HCT116 (cell line): ENCODE results near the gene PSMG3. TPM values are rescaled to one million over a fixed set of nuclear protein-coding genes. Genes with fewer than 3 reads are reported as not detected.

Experiments
- ATAC-seq: fragments of 200-7000 bp; cut with Tn5 transposase; 2 replicates; pipeline ENCODE4 v1.9.1; 2020; ENCODE audit warnings: mild to moderate bottlenecking, moderate library complexity
- BruUV-seq: library from RNA; stranded (reverse); fragments of 400-500 nt; replicated peaks from 2 replicates; lab custom pipeline; 2021; lab: Mats Ljungman, UMichigan
- CTCF ChIA-PET: fragments of 300-600 bp; sonication (Branson Sonifier 250); formaldehyde crosslinking; loops from one replicate; lab custom pipeline; 2021; ENCODE audit warnings: antibody characterized with exemption; lab: Charles Lee
- POLR2A ChIA-PET: fragments of 300-600, 350-600 bp; sonication (Branson Sonifier 250); formaldehyde crosslinking; loops from one replicate; lab custom pipeline; 2021; ENCODE audit warnings: antibody characterized with exemption; lab: Charles Lee
- RAD21 ChIA-PET, 2 experiments: fragments of 300-600 bp; sonication (Branson Sonifier 250); formaldehyde crosslinking; loops; one replicate each; lab custom pipeline; 2023; ENCODE audit warnings: low total read pairs in 2 of 2; ENCODE audit not compliant: uncharacterized antibody in 2 of 2, unreplicated experiment in 2 of 2, low non-redundant PET in 1 of 2; lab: Charles Lee
- DNase-seq: peaks from one replicate; pipeline ENCODE4 v3.0.0-alpha.2; 2010; ENCODE audit warnings: low read depth, low spot score
- H2AFZ ChIP-seq: fragments of 200-600 bp; shearing (Covaris generic), sonication (generic); 2 replicates; pipeline ENCODE4 v1.6.1; 2017; ENCODE audit warnings: low read depth, mixed run types, mixed read lengths, antibody characterized with exemption, low read length; ENCODE audit not compliant: poor library complexity, severe bottlenecking
- H3K27ac ChIP-seq: 2 replicates; pipeline ENCODE4 v1.5.1; 2012; ENCODE audit warnings: low read depth, low read length
- H3K27me3 ChIP-seq: fragments of 200-600 bp; sonication (generic); 2 replicates; pipeline ENCODE4 v1.6.1; 2016; ENCODE audit warnings: mixed run types, low read length, mixed read lengths; ENCODE audit not compliant: insufficient read depth
- H3K36me3 ChIP-seq, 2 experiments: fragments of 200-500 bp in 1 of 2; fragments of 200-600 bp in 1 of 2; sonication (Bioruptor generic) in 1 of 2; sonication (generic) in 1 of 2; 2 replicates each; pipeline versions ENCODE4 v1.5.1 to v1.6.1; 2014 to 2016; ENCODE audit warnings: low read length in 2 of 2, inconsistent platforms in 1 of 2, mixed read lengths in 1 of 2, mixed run types in 1 of 2; ENCODE audit not compliant: insufficient read depth in 2 of 2, control insufficient read depth in 1 of 2
- H3K4me1 ChIP-seq, 2 experiments: fragments of 200-600 bp in 1 of 2; sonication (generic) in 1 of 2; 2 replicates each; pipeline versions ENCODE4 v1.5.1 to v1.6.1; 2012 to 2017; ENCODE audit warnings: low read length in 2 of 2, inconsistent platforms in 1 of 2, mild to moderate bottlenecking in 1 of 2, mixed read lengths in 1 of 2, mixed run types in 1 of 2, moderate library complexity in 1 of 2; ENCODE audit not compliant: insufficient read depth in 2 of 2, control insufficient read depth in 1 of 2
- H3K4me2 ChIP-seq: fragments of 200-600 bp; sonication (generic); 2 replicates; pipeline ENCODE4 v1.6.1; 2017; ENCODE audit warnings: mixed run types, low read length, mixed read lengths
- H3K4me3 ChIP-seq, 2 experiments: fragments of 200-600 bp in 1 of 2; sonication (generic) in 1 of 2; replicated peaks in 1 of 2; 2 replicates each; pipeline ENCODE4 v1.5.1; 2011 to 2016; ENCODE audit warnings: low read length in 2 of 2, control low read depth in 1 of 2, low read depth in 1 of 2, mild to moderate bottlenecking in 1 of 2, mixed read lengths in 1 of 2, mixed run types in 1 of 2
- H3K79me2 ChIP-seq: fragments of 200-600 bp; sonication (generic); 2 replicates; pipeline ENCODE4 v1.6.1; 2017; ENCODE audit warnings: mild to moderate bottlenecking, mixed run types, low read length, moderate library complexity, mixed read lengths; ENCODE audit not compliant: insufficient read depth
- H3K9ac ChIP-seq: fragments of 200-600 bp; sonication (generic); 2 replicates; pipeline ENCODE4 v1.6.1; 2016; ENCODE audit warnings: low read length, mixed read lengths
- H3K9me2 ChIP-seq: fragments of 200-600 bp; sonication (generic), shearing (Covaris generic); 2 replicates; pipeline ENCODE4 v1.6.1; 2017; ENCODE audit warnings: mixed run types, mild to moderate bottlenecking, moderate library complexity; ENCODE audit not compliant: insufficient read depth
- H3K9me3 ChIP-seq, 2 experiments: fragments of 200-500 bp in 1 of 2; fragments of 200-600 bp in 1 of 2; sonication (Bioruptor generic) in 1 of 2; sonication (generic) in 1 of 2; 2 replicates each; pipeline ENCODE4 v1.6.1; 2014 to 2017; ENCODE audit warnings: low read length in 2 of 2, mixed read lengths in 2 of 2, inconsistent platforms in 1 of 2, low read depth in 1 of 2, mild to moderate bottlenecking in 1 of 2, mixed run types in 1 of 2, moderate library complexity in 1 of 2; ENCODE audit not compliant: control insufficient read depth in 1 of 2, insufficient read depth in 1 of 2
- H4K20me1 ChIP-seq: fragments of 200-600 bp; sonication (generic), shearing (Covaris generic); 2 replicates; pipeline ENCODE4 v1.6.1; 2017; ENCODE audit warnings: mixed run types, mild to moderate bottlenecking, moderate library complexity; ENCODE audit not compliant: insufficient read depth
- ATF3 ChIP-seq: IDR thresholded peaks from 2 replicates; pipeline ENCODE4 v1.6.1; 2012
- CBX3 ChIP-seq: IDR thresholded peaks from 2 replicates; pipeline ENCODE4 v1.6.1; 2012; ENCODE audit warnings: low read depth
- CEBPB ChIP-seq: IDR thresholded peaks from 2 replicates; pipeline ENCODE4 v1.6.1; 2012; ENCODE audit warnings: low read depth
- CTCF ChIP-seq, 3 experiments: fragments of 200-600 bp in 1 of 3; sonication (generic) in 1 of 3; IDR thresholded peaks in 2 of 3; conservative IDR thresholded peaks in 1 of 3; 2 replicates each; pipeline ENCODE4 v1.5.1; 2012 to 2017; ENCODE audit warnings: low read depth in 2 of 3, low read length in 2 of 3, antibody characterized with exemption in 1 of 3, borderline replicate concordance in 1 of 3, control low read depth in 1 of 3, mild to moderate bottlenecking in 1 of 3, mixed read lengths in 1 of 3, mixed run types in 1 of 3, moderate library complexity in 1 of 3; ENCODE audit not compliant: insufficient read depth in 1 of 3
- EGR1 ChIP-seq: IDR thresholded peaks from 2 replicates; pipeline ENCODE4 v1.6.1; 2012; ENCODE audit warnings: low read depth
- EZH2phosphoT487 ChIP-seq: fragments of 200-600 bp; IDR thresholded peaks from 2 replicates; pipeline ENCODE4 v1.6.1; 2018; ENCODE audit warnings: antibody characterized with exemption, borderline replicate concordance
- MAX ChIP-seq: IDR thresholded peaks from 2 replicates; pipeline ENCODE4 v1.6.1; 2012
- POLR2A ChIP-seq: IDR thresholded peaks from 2 replicates; pipeline ENCODE4 v1.7.0; 2011; ENCODE audit warnings: borderline replicate concordance; ENCODE audit not compliant: insufficient read depth, insufficient read length; ENCODE audit errors: extremely low read depth
- POLR2AphosphoS5 ChIP-seq: IDR thresholded peaks from 2 replicates; pipeline ENCODE4 v1.6.1; 2011; ENCODE audit warnings: mild to moderate bottlenecking, low read depth, low read length, moderate library complexity
- RAD21 ChIP-seq: IDR thresholded peaks from 2 replicates; pipeline ENCODE4 v1.6.1; 2012; ENCODE audit warnings: low read depth, mild to moderate bottlenecking
- REST ChIP-seq: IDR thresholded peaks from 2 replicates; pipeline ENCODE4 v1.6.1; 2012; ENCODE audit warnings: low read depth
- SIN3A ChIP-seq: IDR thresholded peaks from 2 replicates; pipeline ENCODE4 v1.6.1; 2012; ENCODE audit warnings: low read depth
- SRF ChIP-seq: IDR thresholded peaks from 2 replicates; pipeline ENCODE4 v1.6.1; 2012; ENCODE audit warnings: low read depth
- TCF7L2 ChIP-seq: IDR thresholded peaks from 2 replicates; pipeline ENCODE4 v1.7.0; 2011; ENCODE audit warnings: borderline replicate concordance, inconsistent platforms; ENCODE audit not compliant: insufficient read depth, insufficient read length; ENCODE audit errors: extremely low read depth
- ZBTB33 ChIP-seq: IDR thresholded peaks from 2 replicates; pipeline ENCODE4 v1.6.1; 2011; ENCODE audit warnings: mild to moderate bottlenecking, low read length, moderate library complexity; ENCODE audit not compliant: insufficient replicate concordance; ENCODE audit errors: extremely low read depth
- ZFX ChIP-seq: fragments of 450-650 bp; IDR thresholded peaks from 2 replicates; pipeline ENCODE4 v1.6.1; 2017
- intact Hi-C: fragments of 100-400 bp; cut with micrococcal nuclease; formaldehyde crosslinking; loops from 2 replicates; pipeline ENCODE4 v1.10.0; 2022
- total RNA-seq: library from RNA; stranded (reverse); gene quantifications from one replicate; pipeline ENCODE4 v1.2.1, GENCODE V29; 2021; ENCODE audit not compliant: unreplicated experiment

The PSMG3 gene
- total RNA-seq, 1 experiment from 2014 or later = 60.9 TPM

- ChIA-PET POLR2A (no interaction called here), CTCF (no interaction called here), RAD21 (no interaction called here)
These were observed 40.3 kb upstream of the PSMG3 start for GRCh38 chr7:1610013-1610677.

More at GRCh38 chr7:1610013-1610677, 40.3 kb upstream of the PSMG3 start:
- DNase-seq (no peak), ATAC-seq (no peak)
- no peak overlapping the region for H3K4me3 ChIP-seq
- no peak overlapping the region for H2AFZ ChIP-seq
- no peaks in the 10 kb centered on the region for H3K9me3 ChIP-seq
- H3K4me1 ChIP-seq = peaks cover 3 to 12% of the 10 kb centered on the region in 2 experiments; a peak in 3 of 4 replicates
- intact Hi-C loops = no loop called here
- H3K79me2 ChIP-seq = no peaks in the 10 kb centered on the region
- H3K9ac ChIP-seq = no peak overlapping the region
- no TSS peak for BruUV-seq
- no peak overlapping the region for H3K27ac ChIP-seq
- no peaks in the 10 kb centered on the region for H3K27me3 ChIP-seq
- no peaks in the 10 kb centered on the region for H3K9me2 ChIP-seq
- TF ChIP-seq REST (no peak), CEBPB (no peak), ATF3 (no peak), ZFX (no peak), TCF7L2 (no peak), POLR2AphosphoS5 (no peak), RAD21 (no peak), EZH2phosphoT487 (no peak), POLR2A (no peak), MAX (no peak), SRF (no peak), CBX3 (no peak), SIN3A (no peak), ZBTB33 (no peak), CTCF (IDR thresholded peaks at IDR 0.05 in 2 of 3, conservative IDR thresholded peaks at IDR 0.05 in 1 of 3; ENCODE audit: borderline replicate concordance in 1 of 3, insufficient read depth in 1 of 3, low read depth in 2 of 3, low read length in 2 of 3) (no peak), EGR1 (no peak)
- H3K36me3 ChIP-seq = no peaks in the 10 kb centered on the region
- H4K20me1 ChIP-seq = no peaks in the 10 kb centered on the region
- no peak overlapping the region for H3K4me2 ChIP-seq
